Measurements from ENCODE around the gene GTPBP4. TPM values are rescaled to one million over a fixed set of nuclear protein-coding genes. Genes with fewer than 3 reads are reported as not detected.

The GTPBP4 gene
- total RNA-seq, 3 donors from 2014 or later, result 19.2 to 27.8 (median 26.6) TPM

GRCh38 chr10:980468-981093 lies 7.7 kb upstream of the GTPBP4 start:
- H3K9me3 ChIP-seq, result peaks cover 31% of the 10 kb centered on the region
- DNase-seq (no peak), ATAC-seq (no peak)
- no peak for TF ChIP-seq CTCF (IDR thresholded peaks at IDR 0.05)
- H3K4me3 ChIP-seq, result no peak overlapping the region
- no peaks in the 10 kb centered on the region for H3K4me1 ChIP-seq (ENCODE audit: low read depth)
- intact Hi-C loops (cut with DNase I, micrococcal nuclease), result no loop called here
- no peaks in the 10 kb centered on the region for H3K36me3 ChIP-seq (ENCODE audit: low read depth)

GRCh38 chr10:983401-983800 lies 4.8 kb upstream of the GTPBP4 start:
- H3K4me1 ChIP-seq (ENCODE audit: low read depth), result peaks cover 3% of the 10 kb centered on the region
- DNase-seq (no peak), ATAC-seq (no peak)
- H3K9me3 ChIP-seq, result peaks cover 30% of the 10 kb centered on the region
- no peaks in the 10 kb centered on the region for H3K36me3 ChIP-seq (ENCODE audit: low read depth)
- H3K4me3 ChIP-seq, result no peak overlapping the region
- no peak for TF ChIP-seq CTCF (IDR thresholded peaks at IDR 0.05)
- intact Hi-C loops (cut with DNase I, micrococcal nuclease), result no loop called here

- ATAC-seq (no peak), DNase-seq (no peak)
- TF ChIP-seq CTCF (IDR thresholded peaks at IDR 0.05), result no peak
- Histone ChIP-seq H3K4me3 (no peak overlapping the region), H3K36me3 (ENCODE audit: low read depth) (no peaks in the 10 kb centered on the region), H3K4me1 (ENCODE audit: low read depth) (peaks cover 7% of the 10 kb centered on the region), H3K9me3 (peaks cover 23% of the 10 kb centered on the region)
- intact Hi-C loops (cut with DNase I, micrococcal nuclease), result no loop called here
Observed at GRCh38 chr10:983971-984655, 4.1 kb upstream of the GTPBP4 start.

GRCh38 chr10:985361-985760 lies 2.9 kb upstream of the GTPBP4 start:
- Histone ChIP-seq H3K4me3 (no peak overlapping the region), H3K36me3 (ENCODE audit: low read depth) (no peaks in the 10 kb centered on the region), H3K4me1 (ENCODE audit: low read depth) (peaks cover 15% of the 10 kb centered on the region), H3K9me3 (peaks cover 10% of the 10 kb centered on the region)
- no peak for TF ChIP-seq CTCF (IDR thresholded peaks at IDR 0.05)
- no peak for ATAC-seq
- intact Hi-C loops (cut with DNase I, micrococcal nuclease), result no loop called here
- DNase-seq, result no peak

- H3K36me3 ChIP-seq (ENCODE audit: low read depth), result no peaks in the 10 kb centered on the region
- DNase-seq (no peak), ATAC-seq (no peak)
- no peak for TF ChIP-seq CTCF (IDR thresholded peaks at IDR 0.05)
- no peak overlapping the region for H3K4me3 ChIP-seq
- peaks cover 15% of the 10 kb centered on the region for H3K4me1 ChIP-seq (ENCODE audit: low read depth)
- intact Hi-C loops (cut with DNase I, micrococcal nuclease), result no loop called here
- H3K9me3 ChIP-seq, result peaks cover 3% of the 10 kb centered on the region
Observed at GRCh38 chr10:986137-986825, 2.0 kb upstream of the GTPBP4 start.

Measured in mucosa of descending colon (tissue), 3 donors.